ENCODE results near the gene PRMT9. TPM values are rescaled to one million over a fixed set of nuclear protein-coding genes. Genes with fewer than 3 reads are reported as not detected.

Gene PRMT9
- total and polyA plus RNA-seq, 10 of the 15 experiments (the other 5 are each of a cell fraction or from before 2014, with no cell fraction given), result 4.1 to 11.8 (median 7.6) TPM

DNA sequence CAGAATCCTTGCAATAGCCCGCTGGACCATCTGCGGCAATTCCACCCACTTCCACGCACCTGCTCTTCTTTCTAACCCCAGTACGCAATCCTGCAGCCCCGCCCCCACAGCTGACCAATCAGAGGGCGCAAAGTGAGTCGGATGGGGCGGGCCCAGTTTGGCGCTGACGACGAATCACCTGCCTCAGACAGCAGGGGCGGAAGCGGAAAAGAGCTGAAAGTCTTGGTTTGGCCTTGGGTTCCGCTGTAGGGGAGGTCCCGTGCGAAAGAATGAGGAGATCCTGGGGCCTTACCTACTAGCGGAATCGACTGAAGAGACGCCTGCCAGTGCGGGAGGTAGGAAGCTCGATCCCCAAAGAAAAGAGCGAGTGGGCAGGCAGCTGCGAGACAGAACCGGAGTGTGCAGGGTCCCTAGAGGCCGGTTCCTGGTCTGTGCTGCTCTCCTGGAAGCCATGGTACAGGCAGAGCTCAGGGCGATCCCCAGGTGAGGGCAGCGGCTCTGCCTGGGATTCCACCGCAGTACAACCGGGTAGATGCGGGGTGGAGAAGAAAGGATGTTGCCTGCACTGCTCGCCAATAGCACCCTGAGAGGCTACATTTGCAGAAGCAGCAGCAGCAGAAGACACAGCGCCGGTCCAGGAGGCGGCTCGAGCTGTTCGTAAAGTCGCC lies 66.7 kb downstream of the PRMT9 start, which contains the start of gene TMEM184C (continued):
- TF ChIP-seq, protein P1, sequence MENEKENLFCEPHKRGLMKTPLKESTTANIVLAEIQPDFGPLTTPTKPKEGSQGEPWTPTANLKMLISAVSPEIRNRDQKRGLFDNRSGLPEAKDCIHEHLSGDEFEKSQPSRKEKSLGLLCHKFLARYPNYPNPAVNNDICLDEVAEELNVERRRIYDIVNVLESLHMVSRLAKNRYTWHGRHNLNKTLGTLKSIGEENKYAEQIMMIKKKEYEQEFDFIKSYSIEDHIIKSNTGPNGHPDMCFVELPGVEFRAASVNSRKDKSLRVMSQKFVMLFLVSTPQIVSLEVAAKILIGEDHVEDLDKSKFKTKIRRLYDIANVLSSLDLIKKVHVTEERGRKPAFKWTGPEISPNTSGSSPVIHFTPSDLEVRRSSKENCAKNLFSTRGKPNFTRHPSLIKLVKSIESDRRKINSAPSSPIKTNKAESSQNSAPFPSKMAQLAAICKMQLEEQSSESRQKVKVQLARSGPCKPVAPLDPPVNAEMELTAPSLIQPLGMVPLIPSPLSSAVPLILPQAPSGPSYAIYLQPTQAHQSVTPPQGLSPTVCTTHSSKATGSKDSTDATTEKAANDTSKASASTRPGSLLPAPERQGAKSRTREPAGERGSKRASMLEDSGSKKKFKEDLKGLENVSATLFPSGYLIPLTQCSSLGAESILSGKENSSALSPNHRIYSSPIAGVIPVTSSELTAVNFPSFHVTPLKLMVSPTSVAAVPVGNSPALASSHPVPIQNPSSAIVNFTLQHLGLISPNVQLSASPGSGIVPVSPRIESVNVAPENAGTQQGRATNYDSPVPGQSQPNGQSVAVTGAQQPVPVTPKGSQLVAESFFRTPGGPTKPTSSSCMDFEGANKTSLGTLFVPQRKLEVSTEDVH (IDR thresholded peaks at IDR 0.05; ENCODE audit: low read depth, partially characterized antibody), result peak; percentile 48
- TF ChIP-seq, protein P2, sequence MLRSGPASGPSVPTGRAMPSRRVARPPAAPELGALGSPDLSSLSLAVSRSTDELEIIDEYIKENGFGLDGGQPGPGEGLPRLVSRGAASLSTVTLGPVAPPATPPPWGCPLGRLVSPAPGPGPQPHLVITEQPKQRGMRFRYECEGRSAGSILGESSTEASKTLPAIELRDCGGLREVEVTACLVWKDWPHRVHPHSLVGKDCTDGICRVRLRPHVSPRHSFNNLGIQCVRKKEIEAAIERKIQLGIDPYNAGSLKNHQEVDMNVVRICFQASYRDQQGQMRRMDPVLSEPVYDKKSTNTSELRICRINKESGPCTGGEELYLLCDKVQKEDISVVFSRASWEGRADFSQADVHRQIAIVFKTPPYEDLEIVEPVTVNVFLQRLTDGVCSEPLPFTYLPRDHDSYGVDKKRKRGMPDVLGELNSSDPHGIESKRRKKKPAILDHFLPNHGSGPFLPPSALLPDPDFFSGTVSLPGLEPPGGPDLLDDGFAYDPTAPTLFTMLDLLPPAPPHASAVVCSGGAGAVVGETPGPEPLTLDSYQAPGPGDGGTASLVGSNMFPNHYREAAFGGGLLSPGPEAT (IDR thresholded peaks at IDR 0.05; ENCODE audit: low read depth), result peak; percentile 63; the same call in 1 of the 2 replicates
- no peak for TF ChIP-seq SUPT20H (IDR thresholded peaks at IDR 0.05; ENCODE audit: borderline replicate concordance, control insufficient read depth, low read depth, low read length)
- peak; percentile 94 for TF ChIP-seq GABPA (IDR thresholded peaks at IDR 0.05; ENCODE audit: low read depth)
- no peak for TF ChIP-seq JUNB (IDR thresholded peaks at IDR 0.05)
- no peak for TF ChIP-seq FOXM1 (IDR thresholded peaks at IDR 0.05; ENCODE audit: low read depth, low read length)
- peak in 1 of 2 experiments; percentile 39; a peak in 2 of 4 replicates for TF ChIP-seq IKZF2 (IDR thresholded peaks at IDR 0.05)
- TF ChIP-seq CHD2 (IDR thresholded peaks at IDR 0.05; ENCODE audit: borderline replicate concordance, low read depth, low read length), result peak; percentile 90
- peak; percentile 88 for TF ChIP-seq SP1 (IDR thresholded peaks at IDR 0.05; ENCODE audit: low read depth, low read length)
- no peak for TF ChIP-seq RAD21 (IDR thresholded peaks at IDR 0.05; ENCODE audit: insufficient read depth, low read depth, low read length)
- peak; percentile 62 for TF ChIP-seq RELA (IDR thresholded peaks at IDR 0.05; ENCODE audit: borderline replicate concordance, partially characterized antibody)
- TF ChIP-seq MTA3 (IDR thresholded peaks at IDR 0.05; ENCODE audit: borderline replicate concordance, low read length), result no peak
- TF ChIP-seq JUND (IDR thresholded peaks at IDR 0.05; ENCODE audit: low read depth, low read length), result no peak
- no peak for TF ChIP-seq ZNF622 (IDR thresholded peaks at IDR 0.05)
- TF ChIP-seq KDM1A (IDR thresholded peaks at IDR 0.05; ENCODE audit: borderline replicate concordance), result no peak
- TF ChIP-seq SMAD1 (IDR thresholded peaks at IDR 0.05; ENCODE audit: low read depth, partially characterized antibody), result no peak
- TF ChIP-seq, protein P3, sequence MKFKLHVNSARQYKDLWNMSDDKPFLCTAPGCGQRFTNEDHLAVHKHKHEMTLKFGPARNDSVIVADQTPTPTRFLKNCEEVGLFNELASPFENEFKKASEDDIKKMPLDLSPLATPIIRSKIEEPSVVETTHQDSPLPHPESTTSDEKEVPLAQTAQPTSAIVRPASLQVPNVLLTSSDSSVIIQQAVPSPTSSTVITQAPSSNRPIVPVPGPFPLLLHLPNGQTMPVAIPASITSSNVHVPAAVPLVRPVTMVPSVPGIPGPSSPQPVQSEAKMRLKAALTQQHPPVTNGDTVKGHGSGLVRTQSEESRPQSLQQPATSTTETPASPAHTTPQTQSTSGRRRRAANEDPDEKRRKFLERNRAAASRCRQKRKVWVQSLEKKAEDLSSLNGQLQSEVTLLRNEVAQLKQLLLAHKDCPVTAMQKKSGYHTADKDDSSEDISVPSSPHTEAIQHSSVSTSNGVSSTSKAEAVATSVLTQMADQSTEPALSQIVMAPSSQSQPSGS (IDR thresholded peaks at IDR 0.05; ENCODE audit: low read length), result no peak
- TF ChIP-seq SMARCA5 (IDR thresholded peaks at IDR 0.05), result peak; percentile 69; the same call in 1 of the 2 replicates
- TF ChIP-seq MEF2B (IDR thresholded peaks at IDR 0.05; ENCODE audit: partially characterized antibody, poor library complexity, severe bottlenecking), result peak; percentile 69
- peak; percentile 52; the same call in 1 of the 2 replicates for TF ChIP-seq CREM (IDR thresholded peaks at IDR 0.05; ENCODE audit: low read depth)
- TF ChIP-seq, protein P4, sequence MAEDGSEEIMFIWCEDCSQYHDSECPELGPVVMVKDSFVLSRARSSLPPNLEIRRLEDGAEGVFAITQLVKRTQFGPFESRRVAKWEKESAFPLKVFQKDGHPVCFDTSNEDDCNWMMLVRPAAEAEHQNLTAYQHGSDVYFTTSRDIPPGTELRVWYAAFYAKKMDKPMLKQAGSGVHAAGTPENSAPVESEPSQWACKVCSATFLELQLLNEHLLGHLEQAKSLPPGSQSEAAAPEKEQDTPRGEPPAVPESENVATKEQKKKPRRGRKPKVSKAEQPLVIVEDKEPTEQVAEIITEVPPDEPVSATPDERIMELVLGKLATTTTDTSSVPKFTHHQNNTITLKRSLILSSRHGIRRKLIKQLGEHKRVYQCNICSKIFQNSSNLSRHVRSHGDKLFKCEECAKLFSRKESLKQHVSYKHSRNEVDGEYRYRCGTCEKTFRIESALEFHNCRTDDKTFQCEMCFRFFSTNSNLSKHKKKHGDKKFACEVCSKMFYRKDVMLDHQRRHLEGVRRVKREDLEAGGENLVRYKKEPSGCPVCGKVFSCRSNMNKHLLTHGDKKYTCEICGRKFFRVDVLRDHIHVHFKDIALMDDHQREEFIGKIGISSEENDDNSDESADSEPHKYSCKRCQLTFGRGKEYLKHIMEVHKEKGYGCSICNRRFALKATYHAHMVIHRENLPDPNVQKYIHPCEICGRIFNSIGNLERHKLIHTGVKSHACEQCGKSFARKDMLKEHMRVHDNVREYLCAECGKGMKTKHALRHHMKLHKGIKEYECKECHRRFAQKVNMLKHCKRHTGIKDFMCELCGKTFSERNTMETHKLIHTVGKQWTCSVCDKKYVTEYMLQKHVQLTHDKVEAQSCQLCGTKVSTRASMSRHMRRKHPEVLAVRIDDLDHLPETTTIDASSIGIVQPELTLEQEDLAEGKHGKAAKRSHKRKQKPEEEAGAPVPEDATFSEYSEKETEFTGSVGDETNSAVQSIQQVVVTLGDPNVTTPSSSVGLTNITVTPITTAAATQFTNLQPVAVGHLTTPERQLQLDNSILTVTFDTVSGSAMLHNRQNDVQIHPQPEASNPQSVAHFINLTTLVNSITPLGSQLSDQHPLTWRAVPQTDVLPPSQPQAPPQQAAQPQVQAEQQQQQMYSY (CRISPR knock-in tag; IDR thresholded peaks at IDR 0.05), result no peak
- peak; percentile 95 for TF ChIP-seq POLR2AphosphoS5 (IDR thresholded peaks at IDR 0.05; ENCODE audit: low read length)

Data from GM12878 (cell line).